Transverse colon (tissue), 4 donors: Measurements from ENCODE around the gene OLIG1. TPM values are rescaled to one million over a fixed set of nuclear protein-coding genes. Genes with fewer than 3 reads are reported as not detected.

Source experiments
- DNase-seq: peaks from one replicate; pipeline ENCODE4 v3.0.0-alpha.2; 2019
- H3K27ac ChIP-seq, 4 donors: fragments of 200-600 bp; sonication (generic); 2 replicates each; pipeline ENCODE4 v1.5.1; 2016 to 2018; ENCODE audit warnings: inconsistent platforms in 4 of 4
- H3K27me3 ChIP-seq: fragments of 200-600 bp; sonication (generic); 2 replicates; pipeline ENCODE4 v1.5.1; 2017; ENCODE audit warnings: inconsistent platforms
- H3K36me3 ChIP-seq, 4 donors: fragments of 200-600 bp; sonication (generic); 2 replicates each; pipeline ENCODE4 v1.5.1; 2017 to 2019; ENCODE audit warnings: inconsistent platforms in 4 of 4
- H3K4me1 ChIP-seq, 4 donors: fragments of 200-600 bp; sonication (generic); 2 replicates each; pipeline ENCODE4 v1.5.1; 2017 to 2020; ENCODE audit warnings: inconsistent platforms in 4 of 4
- H3K4me3 ChIP-seq, 4 donors: fragments of 200-600 bp; sonication (generic); 1 replicate in 1 of 4; 2 replicates in 3 of 4; pipeline versions ENCODE4 v1.5.1 to v1.6.1; 2017 to 2019; ENCODE audit warnings: inconsistent platforms in 4 of 4
- H3K9me3 ChIP-seq, 2 donors: fragments of 200-600 bp; sonication (generic); 2 replicates each; pipeline ENCODE4 v1.5.1; 2017 to 2019; ENCODE audit warnings: inconsistent platforms in 2 of 2
- CTCF ChIP-seq, 5 experiments: fragments of 200-600 bp in 3 of 5; fragments of 450-650 bp in 2 of 5; sonication (generic) in 3 of 5; IDR thresholded peaks; 1 replicate in 2 of 5; 2 replicates in 3 of 5; pipeline ENCODE4 v1.5.1; 2016 to 2017; ENCODE audit warnings: antibody characterized with exemption in 5 of 5, inconsistent platforms in 3 of 5, mild to moderate bottlenecking in 2 of 5, moderate library complexity in 1 of 5
- EP300 ChIP-seq: sonication (generic); formaldehyde crosslinking; IDR thresholded peaks from one replicate; pipeline ENCODE4 v1.6.1; 2017; ENCODE audit warnings: antibody characterized with exemption, low read depth
- POLR2A ChIP-seq: fragments of 450-650 bp; IDR thresholded peaks from one replicate; pipeline ENCODE4 v1.6.1; 2016; ENCODE audit warnings: antibody characterized with exemption, mild to moderate bottlenecking, moderate library complexity
- POLR2AphosphoS5 ChIP-seq, 3 donors: sonication (generic); formaldehyde crosslinking; IDR thresholded peaks; one replicate each; pipeline ENCODE4 v1.6.1; 2016; ENCODE audit warnings: antibody characterized with exemption in 3 of 3
- WGBS, 2 donors: methylation state at CpG; one replicate each; pipeline ENCODE4 v1.1.5; 2018; ENCODE audit warnings: low coverage in 1 of 2; 5-methylcytosine and 5-hydroxymethylcytosine counted together
- in situ Hi-C, 4 donors: fragments of 200-750 bp; cut with MboI; loops; one replicate each; pipeline versions ENCODE4 v1.15.0 to v1.15.1; 2017; ENCODE audit warnings: low sequenced_read_pairs in 3 of 4, low pct_ligation_motif_present in 1 of 4, low pct_unique_long_range_greater_than_20kb in 1 of 4
- intact Hi-C: fragments of 100-400 bp; cut with DNase I; formaldehyde crosslinking; loops from one replicate; pipeline ENCODE4 v1.15.1; 2023; ENCODE audit warnings: low total_unique reads
- total RNA-seq, 4 donors: library from RNA; depleted of rRNA; stranded (reverse); fragments of >200 nt; gene quantifications; one replicate each; pipeline ENCODE4 v1.1.0, GENCODE V29; 2016

The OLIG1 gene
- total RNA-seq, 4 donors from 2014 or later = not detected

- intact Hi-C loops = no loop called here
- peaks cover 83% of the 10 kb centered on the region for H3K27me3 ChIP-seq
Observed at GRCh38 chr21:33033094-33033951, 36.6 kb upstream of the OLIG1 start.

GRCh38 chr21:33033961-33034413 is 36.0 kb upstream of the OLIG1 start:
- Histone ChIP-seq H3K36me3 (no peaks in the 10 kb centered on the region), H3K4me1 (peaks cover 0 to 6% (median 6%) of the 10 kb centered on the region in 4 donors), H3K9me3 (no peaks in the 10 kb centered on the region), H3K4me3 (no peak overlapping the region), H3K27me3 (peaks cover 82% of the 10 kb centered on the region), H3K27ac (no peak overlapping the region)
- in situ Hi-C loops = no loop called here
- intact Hi-C loops = no loop called here
- no peak for DNase-seq
- TF ChIP-seq CTCF (IDR thresholded peaks at IDR 0.05) (no peak), POLR2A (no peak), EP300 (no peak), POLR2AphosphoS5 (IDR thresholded peaks at IDR 0.05) (no peak)
- WGBS, 2 donors = 42 to 55% methylated on average over 2 to 19 of the region's 20 CpGs

More at GRCh38 chr21:33033094-33033951, 36.6 kb upstream of the OLIG1 start:
- DNase-seq = no peak
- H3K36me3 ChIP-seq = no peaks in the 10 kb centered on the region
- no peak overlapping the region for H3K4me3 ChIP-seq
- H3K27ac ChIP-seq = no peak overlapping the region
- in situ Hi-C loops = no loop called here
- WGBS, 2 donors = 29% methylated on average over 44 of the region's 76 CpGs; no CpG with 5 or more reads in 1 of the 2 donors
- TF ChIP-seq POLR2AphosphoS5 (IDR thresholded peaks at IDR 0.05) (no peak), EP300 (no peak), CTCF (IDR thresholded peaks at IDR 0.05) (no peak), POLR2A (no peak)
- peaks cover 0 to 12% (median 10%) of the 10 kb centered on the region in 4 donors for H3K4me1 ChIP-seq
- no peaks in the 10 kb centered on the region for H3K9me3 ChIP-seq

GRCh38 chr21:33035147-33035546 is 34.8 kb upstream of the OLIG1 start:
- no peaks in the 10 kb centered on the region for H3K36me3 ChIP-seq
- H3K27me3 ChIP-seq = peaks cover 74% of the 10 kb centered on the region
- H3K9me3 ChIP-seq = no peaks in the 10 kb centered on the region
- no peak for DNase-seq
- no peaks in the 10 kb centered on the region for H3K4me1 ChIP-seq
- WGBS, 2 donors = 80% methylated on average over 1 of the region's 1 CpG; no CpG with 5 or more reads in 1 of the 2 donors
- no peak overlapping the region for H3K4me3 ChIP-seq
- no peak overlapping the region for H3K27ac ChIP-seq
- no peak for TF ChIP-seq CTCF (IDR thresholded peaks at IDR 0.05)
- no peak for TF ChIP-seq EP300
- TF ChIP-seq POLR2A = no peak
- no peak for TF ChIP-seq POLR2AphosphoS5 (IDR thresholded peaks at IDR 0.05)
- intact Hi-C loops = no loop called here
- in situ Hi-C loops = no loop called here

GRCh38 chr21:33036430-33037162 is 33.3 kb upstream of the OLIG1 start:
- DNase-seq = no peak
- in situ Hi-C loops (no loop called here), intact Hi-C loops (no loop called here)
- WGBS, 2 donors = 27 to 49% methylated on average over 2 to 11 of the region's 11 CpGs
- no peak overlapping the region for H3K4me3 ChIP-seq
- H3K36me3 ChIP-seq = no peaks in the 10 kb centered on the region
- no peak overlapping the region for H3K27ac ChIP-seq
- TF ChIP-seq POLR2AphosphoS5 (IDR thresholded peaks at IDR 0.05) (no peak), EP300 (no peak), CTCF (IDR thresholded peaks at IDR 0.05) (no peak), POLR2A (no peak)
- peaks cover 64% of the 10 kb centered on the region for H3K27me3 ChIP-seq
- no peaks in the 10 kb centered on the region for H3K4me1 ChIP-seq
- H3K9me3 ChIP-seq = no peaks in the 10 kb centered on the region
